Muscle of arm (tissue), 12 donors: Measurements from ENCODE around the gene ATP6V1A. TPM values are rescaled to one million over a fixed set of nuclear protein-coding genes. Genes with fewer than 3 reads are reported as not detected.

Source experiments
- polyA plus RNA-seq, 12 donors: library from polyadenylated mRNA; unstranded; fragments of 120-200 nt; gene quantifications; one replicate each; pipeline ENCODE4 v1.2.1, GENCODE V29; 2013; ENCODE audit not compliant: insufficient read length in 12 of 12

Gene ATP6V1A
- polyA plus RNA-seq, 12 donors: 14.1 to 38.6 (median 19.6) TPM; not detected in 1

Other genes with a start within 250 kb of the ATP6V1A start
- 10 to 100 TPM in 6 of 12 donors, 1 to 10 TPM in 5, not detected in 1; 6.5 to 17.4 (median 10.5) TPM for gene SPICE1, start 231.9 kb upstream of the ATP6V1A start, polyA plus RNA-seq
- gene SIDT1, start 214.5 kb upstream of the ATP6V1A start, polyA plus RNA-seq: 10 to 100 TPM in 1 of 12 donors, 1 to 10 TPM in 10, not detected in 1; 1.3 to 16.6 (median 2.2) TPM
- gene USF3, start 50.4 kb upstream of the ATP6V1A start, polyA plus RNA-seq: 10 to 100 TPM in 11 of 12 donors, not detected in 1; 13.0 to 25.2 (median 19.7) TPM
- gene NAA50, start 786 bp upstream of the ATP6V1A start, polyA plus RNA-seq: 100 to 1,000 TPM; 102 to 226 (median 166) TPM
- gene GRAMD1C, start 91.8 kb downstream of the ATP6V1A start, polyA plus RNA-seq: 1 to 10 TPM in 10 of 12 donors, not detected in 2; 1.4 to 6.4 (median 2.1) TPM
- 1 to 10 TPM in 8 of 12 donors, under 1 TPM in 3, not detected in 1; 0.59 to 2.0 (median 1.1) TPM for gene ZDHHC23, start 201.0 kb downstream of the ATP6V1A start, polyA plus RNA-seq